KG1 (cell line): Measurements from ENCODE around the gene ULBP1.
"Not testable (repeated sequence)": the region's sequence is repeated elsewhere in the genome, so short reads cannot be mapped to it uniquely, and the experiment has no call there.

Source experiments
- DNase-seq: peaks from one replicate; lab custom pipeline; 2025; lab: John Stamatoyannopoulos, UW

Gene ULBP1

DNA sequence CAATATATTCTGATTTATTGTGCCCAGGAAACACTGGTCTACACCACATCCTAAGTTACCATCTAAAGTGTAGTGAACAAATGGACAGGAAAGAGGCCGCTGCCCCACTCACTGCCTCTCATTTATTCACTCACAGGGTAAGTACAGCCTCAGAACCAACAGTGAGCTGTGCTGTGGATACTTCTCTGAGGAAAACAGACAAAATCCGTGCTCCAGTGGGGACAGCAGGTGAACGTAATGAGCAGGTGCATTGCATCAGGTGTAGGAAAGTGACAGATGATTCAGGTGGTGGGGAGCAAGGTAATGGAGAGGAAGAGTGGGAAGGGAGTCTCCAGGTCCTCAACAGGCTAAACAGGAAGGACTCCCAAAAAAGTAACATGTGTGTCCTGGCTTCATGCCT, 30.3 kb upstream of the ULBP1 start:
- DNase-seq, result no peak

DNA sequence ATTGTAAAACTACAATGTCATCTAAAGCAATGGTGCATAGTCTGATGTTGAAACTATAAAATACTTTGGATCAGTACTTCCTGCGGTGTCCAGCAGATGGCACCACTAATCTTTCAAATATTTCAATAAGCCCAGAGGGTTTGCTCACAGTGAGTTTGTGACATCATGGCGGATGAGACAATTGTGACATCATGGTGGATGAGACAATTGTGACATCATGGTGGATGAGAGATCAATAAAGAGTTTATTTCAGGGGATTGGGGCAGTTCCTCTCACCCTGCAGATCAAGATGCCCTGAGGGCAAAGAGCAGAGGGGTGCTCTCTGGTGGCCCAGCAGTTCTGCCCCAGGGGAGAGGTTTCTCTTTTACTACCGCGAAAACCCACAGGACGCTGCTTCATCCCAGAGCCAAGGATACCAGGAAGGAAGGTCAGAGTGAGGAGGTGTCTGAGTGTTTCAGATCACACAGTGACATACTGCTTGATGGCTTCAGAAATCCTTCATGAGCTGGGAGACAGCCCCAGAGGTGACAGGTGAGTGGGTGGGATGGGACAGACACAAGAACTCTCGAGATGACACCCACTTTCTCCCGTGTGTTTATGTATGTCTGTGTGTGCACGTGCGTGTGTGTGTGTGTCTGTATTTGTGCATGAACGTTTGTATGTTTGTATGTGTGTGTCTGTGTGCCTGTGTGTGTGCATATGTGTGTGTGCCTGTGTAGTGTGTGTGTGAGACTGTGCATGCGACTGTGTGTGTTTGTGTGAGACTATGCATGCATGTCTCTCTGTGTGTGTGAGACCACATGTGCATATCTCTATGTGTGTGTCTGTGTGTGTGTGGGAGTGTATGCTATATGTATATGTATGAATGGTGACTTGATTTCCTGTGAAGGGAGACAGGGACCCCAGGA, 29.2 kb upstream of the ULBP1 start:
- peak; percentile 47 for DNase-seq

DNA sequence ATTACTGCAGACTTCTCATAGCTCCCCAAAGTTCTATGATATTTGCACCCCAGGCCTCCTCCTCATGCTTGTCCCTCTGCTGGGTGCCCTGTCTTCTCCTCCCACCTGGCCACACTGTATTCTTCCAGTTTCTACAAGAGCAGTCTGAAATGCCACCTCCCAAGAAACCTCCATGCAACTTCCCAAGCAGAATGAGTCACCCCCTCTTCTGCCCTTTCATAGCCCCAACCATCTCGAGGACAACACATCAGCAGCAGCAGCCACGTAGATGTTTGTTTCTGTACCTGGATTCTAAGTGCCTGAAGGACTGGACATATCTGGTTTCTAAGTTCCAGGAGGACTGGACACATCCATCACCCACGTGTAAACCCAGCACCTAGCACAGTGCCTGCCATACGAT, 28.5 kb upstream of the ULBP1 start:
- DNase-seq, result no peak

DNA sequence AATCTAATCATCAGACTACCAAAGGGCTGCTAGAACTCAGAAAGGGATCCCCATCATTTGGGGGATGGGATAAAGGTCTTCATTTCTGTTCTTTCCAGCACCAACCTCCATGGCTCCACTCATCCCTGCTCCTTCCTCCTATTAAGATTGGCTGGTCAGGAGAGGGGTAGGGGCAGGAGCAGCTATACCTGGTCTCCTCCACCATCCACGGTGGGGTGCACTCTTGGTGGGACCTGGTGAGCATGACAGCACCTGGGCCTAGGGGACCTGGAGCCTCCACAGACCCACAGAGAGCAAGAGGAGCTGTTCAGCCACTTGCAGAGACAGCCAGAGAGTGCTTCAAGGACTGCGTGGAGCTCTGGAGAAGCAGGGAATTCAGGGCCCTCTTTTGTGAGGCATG, 28.1 kb upstream of the ULBP1 start:
- DNase-seq, result no peak

DNA sequence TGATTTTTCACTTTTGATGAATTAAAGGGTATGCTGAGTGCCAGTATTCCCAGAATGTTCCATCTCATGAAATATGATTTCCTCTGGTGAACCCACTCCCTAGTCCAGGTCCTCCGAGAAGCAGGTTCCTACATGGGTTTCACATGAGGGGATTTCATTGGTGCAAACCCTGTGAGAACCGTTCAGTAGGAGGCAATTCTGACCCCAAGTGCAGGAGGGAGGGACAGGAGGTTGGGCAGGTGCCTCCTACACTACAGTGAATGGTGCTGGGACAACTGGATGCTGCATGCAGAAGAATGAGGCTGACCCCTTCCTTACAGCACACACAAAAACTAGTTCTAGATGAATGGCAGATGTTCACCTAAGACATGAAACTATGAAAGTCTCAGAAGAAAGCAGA, 27.0 kb upstream of the ULBP1 start:
- no peak for DNase-seq

DNA sequence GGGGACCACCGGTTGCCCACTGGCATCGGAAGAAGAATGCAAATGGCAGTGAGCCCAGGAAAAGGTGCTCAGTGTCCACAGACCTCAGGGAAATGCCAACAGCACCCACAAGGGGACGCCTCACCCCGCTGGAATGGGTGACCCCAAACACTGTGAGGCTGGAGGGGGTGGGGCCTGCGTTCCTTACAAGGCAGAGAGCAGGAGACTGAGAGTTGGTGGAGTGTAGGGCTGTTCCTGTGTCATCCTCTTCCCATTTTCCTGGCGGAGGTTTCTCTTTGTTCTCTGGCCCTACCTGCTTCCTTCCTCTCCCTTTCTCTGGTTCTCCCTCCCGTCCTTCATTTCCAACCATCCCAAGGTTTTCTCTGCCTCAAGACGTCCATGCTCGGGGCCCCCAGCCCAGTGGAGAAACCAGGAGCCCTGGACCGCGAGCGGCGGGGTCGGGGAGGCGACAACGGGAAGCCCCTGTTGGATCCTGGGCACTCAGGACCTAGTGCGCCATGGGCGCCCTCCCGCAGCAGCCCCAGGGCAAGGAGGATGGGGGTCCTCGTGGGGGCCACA, 25.7 kb upstream of the ULBP1 start:
- not testable (repeated sequence) for DNase-seq

DNA sequence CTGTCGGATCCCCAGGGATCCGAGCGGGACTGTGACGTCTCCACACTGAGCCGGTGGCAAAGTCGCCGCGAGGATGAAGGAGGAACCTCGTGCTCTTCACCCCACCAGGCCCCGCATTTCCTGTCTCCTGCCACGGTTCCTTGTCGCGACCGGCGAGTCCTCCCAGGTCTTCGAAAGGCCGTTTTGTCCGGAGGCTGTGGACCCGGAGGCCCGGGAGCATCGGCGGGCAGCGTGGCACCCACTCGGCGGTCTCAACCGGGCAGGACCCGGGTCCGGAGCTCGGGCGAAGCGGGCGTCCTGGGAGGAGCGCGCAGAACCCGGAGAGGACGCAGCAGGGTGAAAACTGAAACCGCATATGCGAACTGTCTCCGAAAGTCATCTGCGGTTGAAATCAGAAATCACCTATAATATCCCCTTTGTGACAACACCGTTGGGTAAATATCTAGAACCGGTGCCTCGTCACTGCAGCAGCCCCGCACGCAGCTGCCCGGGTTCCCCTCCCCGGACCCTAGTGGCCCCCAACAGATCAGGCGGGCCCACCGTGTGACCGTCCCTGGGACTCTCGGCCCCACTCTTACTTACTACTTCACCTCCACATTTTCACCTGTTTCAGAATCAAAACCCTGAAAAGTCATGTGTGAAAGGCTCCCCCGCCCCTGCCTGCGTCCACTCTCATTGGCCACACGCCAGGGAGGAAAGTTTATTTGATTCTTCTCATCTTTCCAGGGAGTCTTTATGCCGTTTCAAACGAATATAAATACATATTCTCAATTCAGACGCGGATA, 25.0 kb upstream of the ULBP1 start:
- no peak for DNase-seq

DNA sequence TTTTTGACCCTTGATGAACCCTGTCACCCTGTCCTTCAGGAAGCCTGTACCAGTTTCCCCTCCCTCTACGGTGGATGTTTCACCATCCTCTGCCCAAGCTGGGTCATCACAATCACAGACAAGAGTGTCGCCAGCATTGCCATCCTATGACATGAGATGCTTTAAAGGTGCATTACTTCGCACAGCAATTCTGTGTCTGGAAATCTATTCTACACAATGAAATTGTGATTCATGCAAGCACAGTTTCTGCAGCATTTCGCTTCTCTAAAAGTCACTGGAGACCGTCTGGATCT, 24.4 kb upstream of the ULBP1 start:
- no peak for DNase-seq

DNA sequence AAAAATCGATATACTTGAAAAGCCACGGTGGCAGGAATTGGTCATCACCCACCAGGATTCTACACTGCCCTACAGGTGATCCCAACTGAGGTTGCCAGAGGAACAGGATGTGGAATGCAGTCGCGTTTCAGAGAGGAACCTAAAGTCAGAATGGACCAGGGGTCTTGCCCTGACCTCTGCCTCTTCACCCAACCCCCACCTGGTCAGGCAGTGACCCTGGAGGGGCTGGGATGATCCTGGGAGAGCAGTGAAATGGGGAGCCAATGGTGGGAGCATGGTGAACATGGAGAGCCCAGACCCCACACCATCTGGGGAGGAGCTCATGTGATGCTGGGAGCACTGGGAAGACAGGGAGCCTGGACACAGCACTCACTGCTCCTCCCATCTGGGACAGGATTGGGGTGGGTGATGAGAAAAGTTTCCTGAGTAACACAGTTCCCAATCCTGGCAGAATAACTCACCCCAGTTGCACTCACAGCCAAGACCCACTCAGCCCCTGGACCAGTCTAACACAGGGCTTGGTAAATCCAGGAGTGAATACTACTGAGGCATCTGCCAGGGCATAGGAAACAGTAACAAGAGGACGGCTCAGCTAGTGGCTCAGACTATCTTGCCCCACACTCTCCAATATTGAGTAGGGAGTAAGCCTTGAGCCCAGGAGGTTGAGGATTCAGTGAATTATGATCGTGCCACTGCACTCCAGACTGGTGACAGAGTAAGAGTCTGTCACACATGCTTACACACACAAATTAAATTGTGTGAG, 23.7 kb upstream of the ULBP1 start:
- DNase-seq, result no peak

DNA sequence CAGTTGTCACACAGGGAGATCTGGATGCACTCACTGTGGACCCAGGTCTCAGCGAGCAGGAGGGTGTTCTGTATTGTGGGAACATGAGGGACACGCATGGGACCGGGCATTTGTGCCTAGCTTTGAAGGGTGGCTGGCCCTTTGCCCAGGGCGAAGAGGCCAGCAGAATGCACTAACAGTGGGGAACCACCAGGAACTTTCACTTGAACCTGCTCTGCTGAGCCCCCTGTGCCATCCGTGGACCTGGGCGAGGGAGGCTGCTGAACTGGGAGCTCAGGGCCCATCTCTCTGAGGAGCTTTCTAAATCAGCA, 23.1 kb upstream of the ULBP1 start:
- no peak for DNase-seq

DNA sequence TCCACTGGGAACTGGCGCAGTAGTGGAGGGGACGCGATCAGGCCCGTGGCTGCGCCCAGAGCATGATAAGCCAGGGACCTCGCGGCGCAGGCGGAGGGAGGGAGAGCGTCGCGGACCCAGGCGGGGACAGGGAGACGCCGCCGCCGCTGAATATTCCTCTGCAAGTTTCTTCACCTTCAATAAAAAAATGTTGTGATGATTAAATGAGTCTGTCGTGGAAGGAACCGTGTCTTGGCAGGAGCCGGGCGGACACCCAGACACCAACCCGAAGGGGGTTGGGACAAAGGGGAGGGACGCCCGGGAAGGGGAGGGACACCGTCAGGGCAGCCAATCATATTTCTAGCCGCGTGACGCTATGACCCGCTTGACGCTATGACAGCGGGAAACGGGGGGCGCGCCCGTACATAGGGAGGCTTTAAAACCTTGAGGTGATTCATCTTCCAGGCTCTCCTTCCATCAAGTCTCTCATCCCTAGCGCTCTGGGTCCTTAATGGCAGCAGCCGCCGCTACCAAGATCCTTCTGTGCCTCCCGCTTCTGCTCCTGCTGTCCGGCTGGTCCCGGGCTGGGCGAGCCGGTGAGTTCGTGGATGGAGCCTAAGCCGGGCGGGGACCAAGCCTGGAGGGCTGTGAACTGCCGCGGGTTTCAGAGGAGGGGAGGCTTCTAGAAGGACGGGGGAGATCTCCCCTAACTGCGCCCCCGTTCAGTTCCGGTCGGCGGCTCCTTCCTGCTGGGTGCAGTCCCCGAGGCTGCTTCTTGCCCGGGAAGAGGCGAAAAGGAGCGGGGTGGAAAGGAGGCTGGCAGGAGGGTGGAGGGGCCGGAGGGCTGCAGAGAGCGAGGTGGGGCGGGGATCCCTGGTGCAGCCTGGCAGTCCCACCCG, 21.9 kb upstream of the ULBP1 start, which contains the start of gene ULBP2:
Gene ULBP2, plus strand, starts transcription at position 432 of the 878 bp plus-strand sequence. Its CDS starts 59 bp downstream, at position 491.
- DNase-seq, result peak; percentile 35

DNA sequence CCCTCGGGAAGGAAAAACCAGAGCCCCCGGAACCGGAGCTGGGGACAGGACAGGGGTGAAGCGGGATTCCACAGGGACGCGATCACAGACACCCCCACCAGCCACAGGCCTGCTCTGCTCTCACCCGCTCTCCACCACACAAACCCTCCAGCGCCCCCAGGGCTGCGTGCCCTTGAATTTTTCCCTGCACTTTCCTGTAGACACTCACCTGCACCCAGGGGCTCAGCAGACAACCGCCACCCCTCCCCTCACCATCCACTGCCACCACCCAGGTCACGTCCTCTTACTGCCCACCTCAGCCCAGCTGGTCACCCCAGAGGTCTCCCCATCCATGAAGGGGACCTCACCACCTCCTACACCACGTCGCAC, 21.3 kb upstream of the ULBP1 start:
- DNase-seq, result no peak

DNA sequence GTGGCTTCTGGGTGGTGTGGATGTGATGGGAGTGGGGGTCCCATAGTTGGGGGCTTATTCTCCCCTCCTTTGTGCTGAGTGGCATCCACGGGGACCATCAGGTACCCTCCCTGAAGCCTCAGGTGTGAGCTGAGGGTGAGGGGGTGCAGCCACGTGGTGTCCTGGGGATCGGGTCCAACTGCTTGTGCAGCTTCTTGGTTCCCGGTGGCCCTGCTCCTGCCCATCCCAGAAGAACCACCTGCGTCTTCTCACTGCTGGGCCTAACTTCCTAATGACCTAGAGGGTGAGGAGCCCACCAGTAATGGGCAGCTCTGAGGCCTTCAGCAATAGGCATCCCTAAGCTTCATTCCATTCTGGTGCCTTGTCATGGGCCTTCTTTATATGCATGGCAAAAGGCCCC, 20.4 kb upstream of the ULBP1 start:
- DNase-seq, result not testable (repeated sequence)

DNA sequence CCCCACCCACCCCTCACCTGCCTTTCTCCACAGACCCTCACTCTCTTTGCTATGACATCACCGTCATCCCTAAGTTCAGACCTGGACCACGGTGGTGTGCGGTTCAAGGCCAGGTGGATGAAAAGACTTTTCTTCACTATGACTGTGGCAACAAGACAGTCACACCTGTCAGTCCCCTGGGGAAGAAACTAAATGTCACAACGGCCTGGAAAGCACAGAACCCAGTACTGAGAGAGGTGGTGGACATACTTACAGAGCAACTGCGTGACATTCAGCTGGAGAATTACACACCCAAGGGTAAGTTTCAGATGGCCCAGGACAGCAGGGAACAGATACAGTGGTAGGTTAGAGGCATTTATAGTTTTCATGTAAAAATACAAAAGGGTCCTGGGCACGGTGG, 18.5 kb upstream of the ULBP1 start:
- not testable (repeated sequence) for DNase-seq

DNA sequence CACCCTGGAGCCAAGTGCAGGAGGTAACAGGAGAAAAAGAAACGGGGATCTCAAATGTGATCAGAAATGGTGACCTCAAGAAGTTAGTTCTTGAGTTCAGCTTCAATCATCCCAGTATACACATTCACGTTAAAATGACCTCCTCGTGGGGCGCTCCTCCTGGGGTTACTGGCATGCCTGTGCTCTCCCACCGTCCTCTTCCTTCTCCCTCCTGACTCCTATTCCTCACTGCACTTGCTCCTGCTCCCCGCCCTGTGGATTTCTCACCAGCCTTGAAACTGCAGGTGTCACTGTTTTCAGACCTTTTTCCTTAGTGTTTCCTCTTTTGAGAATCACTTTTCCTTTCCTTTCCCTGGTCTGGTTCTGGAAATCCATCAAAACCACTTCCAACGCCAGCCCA, 17.1 kb upstream of the ULBP1 start:
- not testable (repeated sequence) for DNase-seq

DNA sequence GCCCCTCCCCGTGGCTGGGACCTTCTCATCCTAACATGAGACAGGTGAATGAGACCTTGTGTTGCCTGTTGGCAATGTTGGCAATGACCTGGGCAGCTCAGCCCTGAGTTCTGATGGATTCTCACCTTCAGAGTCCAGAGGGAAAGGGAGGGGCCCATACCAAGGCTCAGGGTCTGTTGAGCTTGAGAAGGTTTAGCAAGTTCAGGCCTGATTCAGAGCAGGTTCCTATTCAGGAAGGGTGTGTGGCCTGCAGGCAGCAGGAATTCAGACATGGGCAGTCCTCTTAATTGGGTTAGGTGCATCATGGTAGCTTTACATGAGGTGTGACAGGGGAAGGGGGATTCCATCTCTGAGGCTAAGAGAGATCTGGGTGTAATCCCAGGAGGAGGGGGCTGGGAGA, 16.2 kb upstream of the ULBP1 start:
- not testable (repeated sequence) for DNase-seq

DNA sequence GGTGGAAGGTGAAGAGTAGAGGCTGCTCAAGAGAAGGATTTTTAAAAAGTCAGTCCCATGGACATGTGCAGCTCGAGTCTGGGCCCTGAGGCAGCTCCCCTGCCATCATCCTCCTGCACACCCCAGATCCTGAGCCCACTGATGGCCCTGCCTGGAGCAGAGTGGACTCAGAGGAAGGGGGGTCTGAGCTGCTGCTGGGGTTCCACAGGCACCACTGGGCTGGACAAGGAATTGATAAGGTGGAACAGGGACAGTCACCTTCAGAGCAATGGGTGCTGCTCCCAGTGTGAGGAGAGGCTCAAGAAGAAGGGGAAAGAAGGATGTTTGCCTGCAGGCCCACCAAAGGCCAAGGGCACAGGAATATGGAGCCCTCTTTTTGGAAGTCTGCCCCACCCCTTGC, 15.7 kb upstream of the ULBP1 start:
- no peak for DNase-seq

DNA sequence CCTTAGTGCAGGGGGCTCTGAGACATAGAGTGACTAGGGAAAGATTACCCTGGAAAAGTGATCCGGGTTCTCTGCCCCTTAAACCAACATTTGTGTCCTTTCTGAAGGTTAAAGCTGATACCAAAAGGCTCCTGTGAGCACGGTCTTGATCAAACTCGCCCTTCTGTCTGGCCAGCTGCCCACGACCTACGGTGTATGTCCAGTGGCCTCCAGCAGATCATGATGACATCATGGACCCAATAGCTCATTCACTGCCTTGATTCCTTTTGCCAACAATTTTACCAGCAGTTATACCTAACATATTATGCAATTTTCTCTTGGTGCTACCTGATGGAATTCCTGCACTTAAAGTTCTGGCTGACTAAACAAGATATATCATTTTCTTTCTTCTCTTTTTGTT, 15.1 kb upstream of the ULBP1 start:
- DNase-seq, result no peak

DNA sequence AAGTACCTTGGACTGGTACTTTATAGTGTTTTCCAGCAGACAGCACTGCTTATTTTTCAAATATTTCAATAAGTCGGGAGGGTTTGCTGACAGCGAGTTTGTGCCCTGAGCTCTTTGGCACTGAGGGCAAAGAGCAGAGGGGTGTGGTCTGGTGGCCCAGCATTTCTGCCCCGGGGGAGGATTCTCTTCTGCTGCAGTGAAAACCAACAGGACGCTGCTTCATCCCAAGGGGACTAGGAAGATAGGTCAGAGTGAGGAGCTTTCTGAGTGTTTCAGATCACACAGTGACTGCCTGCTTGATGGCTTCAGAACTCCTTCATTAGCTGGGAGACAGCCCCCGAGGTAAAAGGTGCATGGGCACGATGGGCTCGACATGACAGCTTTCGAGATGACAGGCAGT, 13.3 kb upstream of the ULBP1 start:
- DNase-seq, result no peak

DNA sequence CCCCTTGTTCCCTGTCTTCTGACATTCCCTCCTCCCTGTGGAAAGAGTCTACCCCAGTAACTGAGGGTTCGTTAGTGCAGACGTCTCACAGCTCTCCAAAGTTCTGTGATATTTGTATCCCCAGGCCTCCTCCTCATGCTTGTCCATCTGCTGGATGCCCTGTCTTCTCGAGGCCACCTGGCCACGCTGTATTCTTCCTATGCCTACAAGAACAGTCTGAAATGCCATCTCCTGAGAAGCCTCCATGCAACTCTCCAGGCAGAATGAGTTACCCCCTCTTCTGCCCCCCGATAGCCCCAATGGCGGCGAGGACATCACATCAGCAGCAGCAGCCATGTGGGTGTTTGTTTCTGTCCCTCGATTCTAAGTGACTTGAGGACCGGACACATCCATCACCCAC, 12.6 kb upstream of the ULBP1 start:
- DNase-seq, result no peak

DNA sequence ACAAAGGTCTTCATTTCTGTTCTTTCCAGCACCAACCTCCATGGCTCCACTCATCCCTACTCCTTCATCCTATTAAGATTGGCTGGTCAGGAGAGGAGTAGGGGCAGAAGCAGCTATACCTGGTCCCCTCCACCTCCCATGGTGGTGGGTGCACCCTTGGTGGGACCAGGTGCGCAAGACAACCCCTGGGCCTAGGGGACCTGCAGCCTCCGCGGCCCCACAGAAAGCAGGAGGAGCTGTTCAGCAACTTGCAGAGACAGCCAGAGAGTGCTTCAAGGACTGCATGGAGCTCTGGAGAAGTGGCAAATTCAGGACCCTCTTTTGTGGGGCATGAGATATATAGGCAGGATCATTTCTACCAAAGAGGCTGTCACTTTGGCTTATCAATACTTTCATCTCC, 12.1 kb upstream of the ULBP1 start:
- DNase-seq, result no peak

DNA sequence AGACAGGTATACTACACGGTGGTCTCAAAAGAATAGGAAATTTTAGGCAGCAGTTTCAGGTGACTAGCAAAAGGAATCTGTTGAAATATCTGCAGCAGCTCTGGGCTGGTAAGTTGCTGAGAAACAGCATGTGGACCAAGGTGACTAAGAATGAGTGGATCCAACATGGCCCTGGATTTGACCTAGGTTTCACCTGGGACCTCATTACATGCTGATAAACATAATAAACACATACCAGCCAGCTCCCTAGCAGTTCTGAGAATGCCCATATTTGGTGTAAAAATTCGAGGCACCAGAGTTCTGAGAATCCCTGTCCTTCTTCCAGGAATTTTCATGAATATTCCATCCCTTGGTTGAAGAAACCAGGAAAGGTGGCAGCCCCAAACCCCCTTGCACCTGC, 10.4 kb upstream of the ULBP1 start:
- not testable (repeated sequence) for DNase-seq
